HG03558 (cell line): ENCODE results near the gene TBX4.
"Not testable (repeated sequence)": the region's sequence is repeated elsewhere in the genome, so short reads cannot be mapped to it uniquely, and the experiment has no call there.

Experiments used
- ATAC-seq: cut with Tn5 transposase; IDR thresholded peaks from one replicate; pipeline ENCODE4 v1.9.1; 2021; ENCODE audit warnings: moderate number of reproducible peaks; ENCODE audit not compliant: unreplicated experiment; ENCODE audit errors: extremely low read depth

The TBX4 gene

DNA sequence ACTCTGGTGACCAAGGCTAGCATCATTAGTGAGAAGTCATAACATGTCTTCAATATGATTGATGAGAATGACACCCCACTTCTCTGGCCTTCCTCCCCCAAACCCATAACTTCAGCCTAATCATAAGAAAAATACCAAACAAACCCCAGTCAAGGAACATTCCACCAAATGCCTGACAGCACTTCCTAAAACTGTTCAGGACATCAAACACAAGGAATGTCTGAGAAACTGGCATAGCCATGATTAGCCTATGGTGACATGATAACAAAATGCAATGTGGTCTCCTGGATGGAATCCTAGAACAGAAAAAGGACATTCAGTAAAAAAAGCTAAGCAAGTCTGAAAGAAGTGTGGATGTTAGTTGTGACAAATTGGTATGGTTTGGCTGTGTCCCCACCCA is 24.7 kb upstream of the TBX4 start:
- ATAC-seq: no peak

- ATAC-seq: no peak
Measured at GRCh38 chr17:61429274-61429673, 22.9 kb upstream of the TBX4 start.

DNA sequence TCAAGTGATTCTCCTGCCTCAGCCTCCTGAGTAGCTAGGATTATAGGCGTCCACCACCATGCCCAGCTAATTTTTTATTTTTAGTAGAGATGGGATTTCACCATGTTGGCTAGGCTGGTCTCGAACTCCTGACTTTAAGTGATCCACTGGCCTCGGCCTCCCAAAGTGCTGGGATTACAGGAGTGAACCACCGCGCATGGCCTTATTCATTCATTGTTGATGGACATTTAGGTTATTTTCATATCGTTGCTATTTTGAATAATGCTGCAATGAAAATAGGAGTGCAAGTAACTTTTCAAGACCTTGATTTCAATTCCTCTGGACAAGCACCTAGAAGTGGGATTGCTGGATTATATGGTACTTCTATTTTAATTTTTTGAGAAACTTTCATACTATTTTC is 22.4 kb upstream of the TBX4 start:
- not testable (repeated sequence) for ATAC-seq

GRCh38 chr17:61431594-61432311 is 20.5 kb upstream of the TBX4 start:
- no peak for ATAC-seq

- ATAC-seq: no peak
Measured at GRCh38 chr17:61436273-61436672, 15.9 kb upstream of the TBX4 start.

- ATAC-seq: no peak
Measured at GRCh38 chr17:61436995-61437704, 15.1 kb upstream of the TBX4 start.

DNA sequence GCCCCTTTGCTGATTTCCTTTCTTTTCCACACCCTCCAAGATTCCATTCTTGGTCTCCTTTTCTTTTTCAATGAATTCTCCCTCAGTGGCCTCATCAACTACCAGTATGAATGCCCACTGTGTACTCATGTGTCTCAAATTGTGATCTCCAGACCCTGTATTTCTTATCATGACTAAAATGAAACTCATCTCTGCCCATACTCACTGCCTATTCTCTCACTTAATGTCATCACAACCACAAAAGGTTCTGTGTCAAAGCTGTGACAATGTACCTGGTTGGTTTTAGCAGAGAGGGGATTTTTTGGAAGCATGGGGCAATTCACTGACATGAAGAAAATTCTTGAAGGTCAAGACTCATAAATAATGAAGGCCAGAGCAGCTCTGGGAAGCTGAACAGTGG is 11.5 kb upstream of the TBX4 start:
- no peak for ATAC-seq

- not testable (repeated sequence) for ATAC-seq
Measured at GRCh38 chr17:61441507-61441906, 10.7 kb upstream of the TBX4 start.

- ATAC-seq: no peak
Measured at GRCh38 chr17:61442136-61442775, 10.0 kb upstream of the TBX4 start.

GRCh38 chr17:61442878-61443474 is 9.2 kb upstream of the TBX4 start:
- no peak for ATAC-seq

DNA sequence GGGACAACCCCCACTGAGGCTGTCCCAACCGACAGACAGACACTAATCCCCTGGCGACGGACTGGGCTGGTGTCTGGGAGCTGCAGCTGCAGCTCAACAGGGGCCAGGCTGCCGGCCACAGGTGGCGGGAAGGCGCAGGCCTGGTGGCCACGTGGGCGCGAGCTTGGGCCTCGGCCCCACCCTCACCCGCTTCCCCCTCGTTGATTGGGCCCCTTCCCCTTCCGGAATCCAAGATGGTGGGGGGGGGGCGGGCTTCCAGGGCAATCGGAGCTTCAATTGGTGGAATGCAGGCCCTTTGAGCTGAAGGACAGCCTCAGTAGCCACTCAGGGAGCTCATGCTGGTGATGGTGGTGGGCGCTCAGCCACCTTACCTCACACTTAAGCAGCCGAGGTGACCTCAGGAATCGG is 8.7 kb upstream of the TBX4 start:
- no peak for ATAC-seq

- no peak for ATAC-seq
Measured at GRCh38 chr17:61444075-61444474, 8.1 kb upstream of the TBX4 start.

DNA sequence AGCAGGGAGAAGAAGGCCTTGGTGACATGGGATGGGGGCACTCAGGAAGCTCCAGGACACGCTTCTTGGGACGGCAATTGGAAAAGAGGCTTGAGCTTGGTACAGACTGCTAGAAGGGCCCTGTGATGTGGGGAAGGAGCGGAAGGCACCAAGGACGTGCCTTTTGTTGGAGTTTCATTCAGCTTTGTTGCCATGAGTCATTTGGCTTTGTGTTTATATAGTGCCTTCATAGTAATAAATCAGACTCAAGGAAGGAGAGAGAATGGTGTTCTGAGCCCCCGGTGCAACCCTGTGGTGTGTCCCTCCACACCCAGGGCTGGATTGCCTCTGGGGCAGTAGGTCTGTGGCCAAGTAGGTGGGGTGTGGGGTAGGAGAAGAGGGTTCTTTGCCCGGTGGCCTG is 7.4 kb upstream of the TBX4 start:
- no peak for ATAC-seq

DNA sequence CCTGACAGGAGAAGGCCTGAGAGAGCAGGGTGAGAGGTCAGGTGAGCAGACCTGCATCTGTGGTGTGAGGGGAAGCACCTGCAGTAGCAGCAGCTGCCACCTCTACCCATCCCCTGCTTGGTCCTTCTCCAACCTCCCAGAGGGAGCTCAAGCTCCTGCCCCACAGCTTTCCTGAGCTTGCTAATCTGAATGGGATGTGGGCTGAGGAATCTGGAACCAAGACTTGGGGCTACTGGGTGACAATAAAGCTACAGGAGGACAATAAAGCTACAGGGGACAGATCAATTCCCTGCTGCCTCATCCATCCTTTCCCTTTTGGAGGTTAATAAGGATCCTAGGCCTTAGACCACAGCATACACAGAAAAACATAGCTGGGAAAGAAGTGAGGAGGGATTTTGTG is 4.9 kb upstream of the TBX4 start:
- ATAC-seq: no peak

DNA sequence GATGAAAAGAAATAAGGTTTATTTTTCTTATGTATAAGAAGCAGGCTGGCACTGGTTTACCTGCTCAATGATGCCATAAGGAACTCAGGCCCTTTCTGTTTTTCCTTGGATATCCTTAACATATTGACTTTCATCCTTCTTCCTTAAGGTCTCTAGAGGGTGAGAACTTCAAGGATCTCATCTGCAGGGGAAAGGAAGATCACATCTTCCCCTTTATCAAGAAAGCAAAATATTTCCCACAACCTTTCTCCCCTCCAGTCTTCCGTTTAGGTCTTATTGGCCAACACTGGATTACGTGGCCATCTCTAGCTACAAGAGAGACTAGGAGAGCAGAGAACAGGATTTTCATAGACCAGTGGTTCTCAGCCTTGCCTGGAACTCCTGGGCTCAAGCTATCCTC is 4.2 kb upstream of the TBX4 start:
- ATAC-seq: no peak

DNA sequence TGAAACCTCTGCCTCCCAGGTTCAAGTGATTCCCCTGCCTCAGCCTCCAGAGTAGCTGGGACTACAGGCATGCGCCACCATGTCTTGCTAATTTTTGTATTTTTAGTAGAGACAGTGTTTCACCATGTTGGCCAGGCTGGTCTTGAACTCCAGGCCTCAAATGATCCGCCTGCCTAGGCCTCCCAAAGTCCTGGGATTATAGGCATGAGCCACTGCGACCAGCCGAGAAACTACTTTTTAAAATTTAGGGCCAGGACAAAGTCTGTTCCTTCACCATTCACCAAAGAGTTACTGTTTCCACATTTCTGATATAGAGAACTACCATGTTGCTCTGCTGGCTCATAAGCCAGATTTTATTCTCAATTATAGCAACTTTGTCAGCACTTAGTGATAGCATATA is 3.1 kb upstream of the TBX4 start:
- ATAC-seq: not testable (repeated sequence)

- ATAC-seq: no peak
Measured at GRCh38 chr17:61449707-61450640, 2.2 kb upstream of the TBX4 start.

GRCh38 chr17:61450641-61451537 is 1.3 kb upstream of the TBX4 start:
- ATAC-seq: no peak
